ENCODE results near the gene ATR.
"Not testable (repeated sequence)": the region's sequence is repeated elsewhere in the genome, so short reads cannot be mapped to it uniquely, and the experiment has no call there.

The ATR gene

DNA sequence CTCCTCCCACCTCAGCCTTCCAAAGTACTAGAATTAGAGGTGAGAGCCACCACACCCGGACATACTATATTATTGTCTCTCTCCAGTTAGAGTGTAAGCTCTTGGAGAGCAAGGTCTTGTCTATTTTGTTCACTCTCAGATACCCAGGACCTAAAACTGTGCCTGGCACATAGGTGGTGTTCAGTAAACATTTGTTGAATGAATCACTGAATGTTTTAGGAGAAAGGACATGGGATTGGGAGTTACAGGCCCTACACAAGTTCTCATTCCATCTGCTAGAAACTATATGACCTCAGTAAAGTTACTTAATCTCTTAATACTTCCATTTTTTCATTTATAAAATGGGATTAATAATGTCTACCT, 1.5 kb upstream of the ATR start:
- no peaks in the 10 kb centered on the region for H3K9me3 Mint-ChIP-seq
- no peak for DNase-seq
- H3K4me3 Mint-ChIP-seq = peak overlapping the region; percentile 94 to 96
- H3K4me1 Mint-ChIP-seq (ENCODE audit: low read depth in 2 of 2) = peaks cover 29 to 36% of the 10 kb centered on the region in 2 donors
- H3K27me3 Mint-ChIP-seq = peaks cover 0 to 6% of the 10 kb centered on the region in 2 donors
- peak overlapping the region; percentile 95 to 99 for H3K27ac Mint-ChIP-seq
- peaks cover 20% of the 10 kb centered on the region for H3K36me3 Mint-ChIP-seq (ENCODE audit: insufficient read depth)
- ATAC-seq (replicated peaks) = no peak

DNA sequence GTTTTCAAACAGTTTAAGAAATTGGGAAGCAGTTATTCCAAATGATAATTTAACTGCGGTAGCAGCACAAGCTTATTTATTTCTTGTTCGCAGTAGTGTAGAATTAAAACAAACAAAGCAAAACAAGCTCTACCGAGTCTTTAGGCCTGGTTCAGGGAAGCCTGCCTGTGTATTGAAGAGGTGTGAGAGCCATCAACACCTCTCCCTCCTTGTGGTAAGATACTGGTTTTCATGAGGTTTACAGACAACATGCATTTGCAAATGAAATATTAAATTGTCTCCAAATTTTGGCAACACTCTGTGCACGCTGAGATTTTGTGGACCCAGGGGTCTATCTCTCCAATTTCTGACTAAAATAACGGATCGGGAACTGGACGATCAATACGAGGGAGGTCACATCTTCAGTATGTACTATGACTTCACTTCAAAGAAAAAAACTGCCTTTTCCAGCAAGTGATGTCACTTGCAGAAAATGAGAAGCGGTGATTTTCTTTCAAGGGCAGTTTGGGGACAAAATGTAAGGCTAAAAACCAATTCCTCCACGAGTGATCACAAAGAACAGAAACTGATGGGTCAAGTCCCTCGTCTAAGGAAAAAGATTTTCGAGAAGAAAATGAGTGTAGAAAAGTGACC, 721 bp downstream of the ATR start:
- no peaks in the 10 kb centered on the region for H3K9me3 Mint-ChIP-seq
- H3K36me3 Mint-ChIP-seq (ENCODE audit: insufficient read depth) = peaks cover 20% of the 10 kb centered on the region
- peaks cover 38 to 49% of the 10 kb centered on the region in 2 donors for H3K4me1 Mint-ChIP-seq (ENCODE audit: low read depth in 2 of 2)
- peak overlapping the region; percentile 94 to 96 for H3K4me3 Mint-ChIP-seq
- no peaks in the 10 kb centered on the region for H3K27me3 Mint-ChIP-seq
- H3K27ac Mint-ChIP-seq = peak overlapping the region; percentile 95 to 99
- ATAC-seq (replicated peaks) (peak; percentile 28), DNase-seq (peak; percentile 15 to 29 (median 17))

DNA sequence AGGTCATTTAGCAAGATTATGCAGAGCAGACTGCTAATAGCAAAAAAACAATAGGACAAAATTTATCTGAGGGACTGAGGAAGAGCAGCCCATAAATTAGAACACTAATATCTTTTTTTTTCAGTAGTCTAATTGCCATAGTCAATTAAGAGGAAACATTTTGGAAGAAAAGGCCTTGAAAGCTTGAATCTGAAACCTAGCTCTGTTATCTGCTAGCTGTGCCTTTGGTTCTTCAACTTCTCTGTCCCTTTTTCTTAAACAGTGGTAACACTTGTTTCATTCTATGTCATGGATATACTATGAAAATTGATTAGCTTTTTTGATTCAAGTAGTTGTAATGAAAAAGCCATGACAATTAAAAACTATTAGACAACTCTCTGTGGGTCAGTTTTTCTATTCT, 1.7 kb downstream of the ATR start:
- ATAC-seq (replicated peaks) = no peak
- H3K9me3 Mint-ChIP-seq = no peaks in the 10 kb centered on the region
- no peaks in the 10 kb centered on the region for H3K27me3 Mint-ChIP-seq
- H3K27ac Mint-ChIP-seq = peak overlapping the region; percentile 95 to 99
- H3K36me3 Mint-ChIP-seq (ENCODE audit: insufficient read depth) = peaks cover 25% of the 10 kb centered on the region
- no peak for DNase-seq
- H3K4me3 Mint-ChIP-seq = peak overlapping the region; percentile 94 to 96
- peaks cover 38 to 49% of the 10 kb centered on the region in 2 donors for H3K4me1 Mint-ChIP-seq (ENCODE audit: low read depth in 2 of 2)

DNA sequence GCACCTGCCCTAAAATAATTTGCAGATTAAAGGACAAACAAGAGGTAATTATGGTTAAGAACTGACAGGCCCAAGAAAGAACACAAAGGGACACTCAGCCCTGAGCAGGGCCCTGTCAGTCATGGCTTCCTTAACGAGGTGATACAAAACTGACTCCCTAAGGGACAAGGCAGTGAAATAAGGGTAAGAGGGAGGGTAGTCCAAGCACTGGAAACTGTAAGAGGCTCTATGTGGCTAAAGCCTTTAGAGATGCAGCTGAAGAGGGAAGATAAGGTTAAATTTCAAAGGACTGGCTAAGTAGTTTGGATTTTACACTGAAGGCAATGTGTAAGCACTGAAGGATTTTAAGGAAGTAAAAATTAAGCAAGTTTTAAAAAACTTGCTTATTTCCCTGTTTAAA, 3.9 kb downstream of the ATR start:
- no peak overlapping the region for H3K4me3 Mint-ChIP-seq
- H3K4me1 Mint-ChIP-seq (ENCODE audit: low read depth in 2 of 2) = peaks cover 34 to 50% of the 10 kb centered on the region in 2 donors
- ATAC-seq (replicated peaks) = no peak
- H3K9me3 Mint-ChIP-seq = no peaks in the 10 kb centered on the region
- H3K36me3 Mint-ChIP-seq (ENCODE audit: insufficient read depth) = peaks cover 37% of the 10 kb centered on the region
- DNase-seq = no peak
- peak overlapping the region; percentile 42 to 48 for H3K27ac Mint-ChIP-seq
- no peaks in the 10 kb centered on the region for H3K27me3 Mint-ChIP-seq

DNA sequence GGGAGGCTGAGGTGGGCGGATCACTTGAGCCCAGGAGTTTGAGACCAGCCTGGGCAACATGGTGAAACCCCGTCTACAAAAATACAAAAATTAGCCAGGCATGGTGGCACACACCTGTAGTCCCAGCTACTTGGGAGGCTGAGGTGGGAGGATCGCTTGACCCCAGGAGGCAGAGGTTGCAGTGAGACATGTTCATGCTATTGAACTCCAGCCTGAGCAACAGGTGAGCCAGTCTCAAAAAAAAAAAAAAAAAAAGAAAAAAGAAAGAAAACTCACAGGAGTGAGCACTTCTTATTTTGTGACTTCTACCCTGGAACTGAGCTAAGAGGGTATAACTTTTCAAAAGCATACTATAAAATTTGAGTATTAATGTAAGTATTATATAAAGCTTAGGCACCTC, 4.3 kb downstream of the ATR start:
- H3K9me3 Mint-ChIP-seq; ATAC-seq (replicated peaks); H3K27me3 Mint-ChIP-seq; H3K4me3 Mint-ChIP-seq; DNase-seq: not testable (repeated sequence)
- Mint-ChIP-seq H3K36me3 (ENCODE audit: insufficient read depth) (peaks cover 37% of the 10 kb centered on the region), H3K27ac (peak overlapping the region in 1 of 2 donors; percentile 42), H3K4me1 (ENCODE audit: low read depth in 2 of 2) (peaks cover 34 to 48% of the 10 kb centered on the region in 2 donors)

DNA sequence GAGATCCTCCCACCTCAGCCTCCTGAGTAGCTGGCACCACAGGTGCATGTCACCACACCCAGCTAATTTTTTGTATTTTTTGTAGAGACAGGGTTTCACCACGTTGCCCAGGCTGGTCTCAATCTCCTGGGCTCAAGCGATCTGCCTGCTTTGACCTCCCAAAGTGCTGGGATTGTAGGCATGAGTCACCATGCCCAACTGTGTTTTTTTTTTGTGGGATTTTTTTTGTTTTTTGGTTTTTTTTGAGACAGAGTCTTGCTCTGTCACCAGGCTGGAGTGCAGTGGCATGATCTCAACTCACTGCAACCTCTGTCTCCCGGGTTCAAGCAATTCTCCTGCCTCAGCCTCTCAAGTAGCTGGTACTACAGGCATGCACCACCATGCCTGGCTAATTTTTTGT, 9.1 kb downstream of the ATR start:
- peaks cover 3 to 19% of the 10 kb centered on the region in 2 donors for H3K4me1 Mint-ChIP-seq (ENCODE audit: low read depth in 2 of 2)
- ATAC-seq (replicated peaks); DNase-seq; H3K4me3 Mint-ChIP-seq; H3K9me3 Mint-ChIP-seq; H3K27me3 Mint-ChIP-seq: not testable (repeated sequence)
- peak overlapping the region in 1 of 2 donors; percentile 62 for H3K27ac Mint-ChIP-seq
- H3K36me3 Mint-ChIP-seq (ENCODE audit: insufficient read depth) = peaks cover 34% of the 10 kb centered on the region

DNA sequence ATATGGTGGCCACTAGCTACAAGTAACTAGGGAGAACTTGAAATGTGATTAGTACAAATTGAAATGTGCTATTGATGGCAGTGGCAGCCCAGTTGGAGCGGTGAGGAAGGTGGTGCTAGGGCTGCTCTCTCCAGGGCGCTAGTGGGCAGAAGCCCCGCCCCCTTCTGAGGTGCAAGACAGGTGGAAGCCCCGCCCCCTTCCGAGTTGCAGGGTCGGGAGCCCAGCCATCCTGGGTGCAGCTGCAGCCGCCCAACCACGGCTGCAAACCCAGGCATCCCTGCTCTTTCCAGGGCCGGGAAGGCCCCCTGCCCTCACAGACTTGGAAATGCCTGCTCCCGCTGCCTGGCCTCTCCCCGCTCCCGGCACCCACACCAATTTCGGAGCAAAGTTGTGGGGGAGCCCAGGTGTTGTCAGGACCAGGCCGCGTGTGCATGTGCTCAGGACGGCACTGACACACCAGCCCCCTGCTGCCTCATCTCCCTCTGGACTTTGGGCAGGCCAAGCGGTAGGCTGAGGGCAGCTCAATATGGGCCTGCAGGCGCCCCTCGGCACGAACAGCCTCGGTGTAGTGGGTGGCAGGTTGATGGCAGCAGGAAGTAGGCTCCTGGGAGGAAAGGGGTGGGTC, 10.0 kb downstream of the ATR start:
- DNase-seq = no peak
- no peak for ATAC-seq (replicated peaks)

DNA sequence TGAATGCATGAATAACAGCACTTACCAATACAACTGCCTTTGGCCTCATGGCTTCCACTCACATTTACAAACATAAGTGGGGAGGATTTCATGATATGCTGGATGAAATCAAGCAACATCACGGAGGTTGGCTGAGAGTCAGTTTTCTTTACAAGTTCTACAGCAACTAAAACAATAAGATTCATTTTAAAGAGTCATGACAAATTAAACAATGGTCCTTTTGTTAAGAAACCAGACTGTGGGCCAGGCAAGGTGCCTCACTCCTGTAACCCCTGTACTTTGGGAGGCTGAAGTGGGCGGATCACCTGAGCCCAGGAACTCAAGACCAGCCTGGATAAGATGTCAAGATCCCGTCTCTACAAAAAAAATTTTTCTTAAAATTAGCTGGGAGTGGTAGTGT, 12.4 kb downstream of the ATR start:
- ATAC-seq (replicated peaks) (no peak), DNase-seq (no peak)
- Mint-ChIP-seq H3K4me3 (no peak overlapping the region), H3K36me3 (ENCODE audit: insufficient read depth) (peaks cover 54% of the 10 kb centered on the region), H3K27me3 (no peaks in the 10 kb centered on the region), H3K4me1 (ENCODE audit: low read depth in 2 of 2) (peaks cover 0 to 16% of the 10 kb centered on the region in 2 donors), H3K27ac (no peak overlapping the region), H3K9me3 (no peaks in the 10 kb centered on the region)

More for the DNA sequence above, 10.0 kb downstream of the ATR start:
- Mint-ChIP-seq H3K36me3 (ENCODE audit: insufficient read depth) (peaks cover 41% of the 10 kb centered on the region), H3K27ac (no peak overlapping the region), H3K27me3 (no peaks in the 10 kb centered on the region), H3K4me3 (no peak overlapping the region), H3K9me3 (no peaks in the 10 kb centered on the region), H3K4me1 (ENCODE audit: low read depth in 2 of 2) (peaks cover 0 to 15% of the 10 kb centered on the region in 2 donors)

DNA sequence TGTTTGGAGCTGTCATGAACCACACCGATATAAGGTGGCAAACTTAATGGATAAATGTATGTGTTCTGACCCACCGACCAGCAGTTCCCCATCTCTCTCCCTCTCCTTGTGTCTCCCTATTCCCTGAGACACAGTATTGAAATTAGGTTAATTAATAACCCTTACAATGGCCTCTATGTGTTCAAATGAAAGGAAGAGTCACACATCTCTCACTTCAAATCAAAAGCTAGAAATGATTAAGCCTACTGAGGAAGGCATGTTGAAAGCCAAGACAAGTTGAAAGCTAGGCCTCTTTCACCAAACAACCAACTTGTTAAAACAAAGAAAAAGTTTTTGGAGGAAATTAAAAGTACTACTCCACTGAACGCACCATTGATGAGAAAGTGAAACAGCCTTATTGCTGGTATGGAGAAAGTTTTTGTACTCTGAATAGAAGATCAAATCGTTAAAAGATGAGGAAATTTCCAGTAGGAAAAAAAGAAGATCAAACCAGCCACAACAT, 15.0 kb downstream of the ATR start:
- H3K9me3 Mint-ChIP-seq = no peaks in the 10 kb centered on the region
- no peaks in the 10 kb centered on the region for H3K27me3 Mint-ChIP-seq
- H3K4me1 Mint-ChIP-seq (ENCODE audit: low read depth in 2 of 2) = peaks cover 0 to 11% of the 10 kb centered on the region in 2 donors
- peak overlapping the region; percentile 19 to 89 for H3K27ac Mint-ChIP-seq
- no peak for DNase-seq
- no peak overlapping the region for H3K4me3 Mint-ChIP-seq
- H3K36me3 Mint-ChIP-seq (ENCODE audit: insufficient read depth) = peaks cover 67% of the 10 kb centered on the region
- no peak for ATAC-seq (replicated peaks)

DNA sequence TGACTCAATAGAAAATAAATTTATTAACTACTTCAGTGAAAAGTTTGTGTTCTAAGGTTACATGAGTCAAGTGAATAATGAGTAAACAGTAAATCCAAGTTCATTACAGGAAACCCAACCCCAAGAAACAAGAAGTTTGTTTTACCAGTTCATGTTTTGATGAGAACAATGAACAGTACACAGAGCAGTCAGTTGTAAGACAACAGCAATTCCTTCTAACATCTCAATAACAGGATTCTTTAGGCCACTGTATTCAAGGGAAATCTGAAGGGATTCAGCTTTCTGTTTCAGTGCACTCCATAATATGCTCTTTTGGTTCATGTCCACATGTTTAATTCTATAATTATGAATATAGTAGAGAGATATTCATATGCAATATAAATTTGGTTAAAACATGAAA, 18.4 kb downstream of the ATR start:
- DNase-seq (no peak), ATAC-seq (replicated peaks) (no peak)
- Mint-ChIP-seq H3K9me3 (no peaks in the 10 kb centered on the region), H3K27ac (no peak overlapping the region), H3K36me3 (ENCODE audit: insufficient read depth) (peaks cover 81% of the 10 kb centered on the region), H3K4me1 (ENCODE audit: low read depth in 2 of 2) (peaks cover 0 to 4% of the 10 kb centered on the region in 2 donors), H3K27me3 (no peaks in the 10 kb centered on the region), H3K4me3 (no peak overlapping the region)

DNA sequence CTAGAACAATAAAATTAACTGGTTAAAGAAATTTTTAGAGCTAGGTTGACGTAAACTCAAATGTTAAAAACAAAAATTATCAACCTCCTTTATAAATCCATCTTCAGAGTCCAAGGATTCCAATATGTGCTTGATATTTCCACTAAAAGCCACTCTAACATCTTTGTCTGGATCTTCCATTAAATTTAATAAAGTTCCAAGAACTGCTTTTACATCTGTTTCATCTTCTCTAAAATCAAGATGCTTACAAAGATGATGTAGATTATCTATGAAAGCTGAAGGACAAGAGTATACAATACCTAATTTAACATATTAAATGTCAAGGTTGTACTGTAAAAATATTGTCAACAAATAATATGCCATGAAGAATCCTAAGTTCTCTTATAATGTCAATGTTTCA, 24.8 kb downstream of the ATR start:
- no peak for ATAC-seq (replicated peaks)
- H3K36me3 Mint-ChIP-seq (ENCODE audit: insufficient read depth) = peaks cover 77% of the 10 kb centered on the region

DNA sequence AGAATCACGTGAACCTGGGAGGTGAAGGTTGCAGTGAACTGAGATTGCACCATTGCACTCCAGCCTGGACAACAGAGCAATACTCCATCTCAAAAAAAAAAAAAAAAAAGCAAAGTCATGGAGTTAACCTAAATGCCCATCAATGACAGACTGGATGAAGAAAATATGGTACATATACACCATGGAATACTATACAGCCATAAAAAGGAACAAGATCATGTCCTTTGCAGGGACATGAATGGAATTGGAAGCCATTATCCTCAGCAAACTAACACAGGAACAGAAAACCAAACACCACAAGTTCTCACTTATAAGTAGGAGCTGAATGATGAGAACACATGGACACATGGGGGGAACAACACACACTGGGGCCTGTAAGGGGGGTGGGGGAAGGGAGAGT, 26.0 kb downstream of the ATR start:
- H3K36me3 Mint-ChIP-seq (ENCODE audit: insufficient read depth) = peaks cover 78% of the 10 kb centered on the region
- H3K27me3 Mint-ChIP-seq; H3K4me3 Mint-ChIP-seq; DNase-seq; ATAC-seq (replicated peaks); H3K4me1 Mint-ChIP-seq (ENCODE audit: low read depth in 2 of 2); H3K27ac Mint-ChIP-seq; H3K9me3 Mint-ChIP-seq: not testable (repeated sequence)

More for the DNA sequence above, 24.8 kb downstream of the ATR start:
- no peak overlapping the region for H3K4me3 Mint-ChIP-seq
- H3K27ac Mint-ChIP-seq = no peak overlapping the region
- H3K9me3 Mint-ChIP-seq = no peaks in the 10 kb centered on the region
- H3K27me3 Mint-ChIP-seq = no peaks in the 10 kb centered on the region
- no peaks in the 10 kb centered on the region for H3K4me1 Mint-ChIP-seq (ENCODE audit: low read depth in 2 of 2)
- DNase-seq = no peak

DNA sequence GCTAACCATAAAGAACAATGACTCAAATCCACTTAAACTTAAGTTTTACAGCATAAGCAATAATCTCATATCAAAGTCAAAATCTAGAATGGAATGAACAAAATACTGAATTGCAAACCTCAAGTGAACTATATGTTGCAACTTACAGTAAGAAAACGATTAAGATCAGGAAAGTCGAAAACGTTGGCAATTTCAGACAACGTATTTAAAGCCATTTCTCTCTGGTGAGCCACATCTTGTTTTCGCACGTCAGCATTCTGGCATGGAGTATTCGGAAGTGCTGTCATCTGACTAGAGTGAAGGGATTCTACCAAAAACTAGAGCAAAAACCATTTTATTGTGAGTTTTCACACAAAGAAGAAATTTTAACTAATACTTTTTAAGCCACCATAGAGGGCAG, 28.5 kb downstream of the ATR start:
- Mint-ChIP-seq H3K27me3 (no peaks in the 10 kb centered on the region), H3K4me3 (no peak overlapping the region), H3K36me3 (ENCODE audit: insufficient read depth) (peaks cover 57% of the 10 kb centered on the region), H3K4me1 (ENCODE audit: low read depth in 2 of 2) (no peaks in the 10 kb centered on the region), H3K9me3 (no peaks in the 10 kb centered on the region), H3K27ac (no peak overlapping the region)
- DNase-seq = no peak
- no peak for ATAC-seq (replicated peaks)

DNA sequence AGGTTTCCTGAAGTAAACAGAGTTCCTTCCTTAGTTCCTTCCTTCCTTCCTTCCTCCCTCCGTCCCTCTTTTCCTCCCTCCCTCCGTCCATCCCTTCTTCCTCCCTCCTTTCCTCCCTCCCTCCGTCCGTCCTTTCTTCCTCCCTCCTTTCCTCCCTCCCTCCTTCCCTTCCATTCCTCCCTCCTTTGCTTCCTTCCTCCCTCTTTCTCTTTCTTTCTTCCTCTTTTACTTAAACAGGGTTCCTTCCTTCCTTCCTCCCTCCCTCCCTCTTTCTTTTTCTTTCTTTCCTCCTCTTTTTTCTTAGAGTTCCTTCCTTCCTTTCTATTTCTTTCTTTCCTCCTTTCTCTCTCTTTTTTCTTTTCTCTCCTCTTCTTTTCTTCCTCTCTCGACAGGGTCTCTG, 35.2 kb downstream of the ATR start:
- no peak overlapping the region for H3K4me3 Mint-ChIP-seq
- no peaks in the 10 kb centered on the region for H3K9me3 Mint-ChIP-seq
- no peaks in the 10 kb centered on the region for H3K4me1 Mint-ChIP-seq (ENCODE audit: low read depth in 2 of 2)
- H3K36me3 Mint-ChIP-seq (ENCODE audit: insufficient read depth) = peaks cover 4% of the 10 kb centered on the region
- H3K27me3 Mint-ChIP-seq = no peaks in the 10 kb centered on the region
- ATAC-seq (replicated peaks) (no peak), DNase-seq (no peak)
- H3K27ac Mint-ChIP-seq = peak overlapping the region in 1 of 2 donors; percentile 47

All from effector memory CD8-positive, alpha-beta T cell (primary cell).